HG02759 (cell line): Measurements from ENCODE around the gene DENND4C.
"Not testable (repeated sequence)": the region's sequence is repeated elsewhere in the genome, so short reads cannot be mapped to it uniquely, and the experiment has no call there.

Source experiments
- ATAC-seq: cut with Tn5 transposase; IDR thresholded peaks from one replicate; pipeline ENCODE4 v1.9.1; 2021; ENCODE audit warnings: mild to moderate bottlenecking, moderate library complexity; ENCODE audit not compliant: unreplicated experiment

DENND4C gene

DNA sequence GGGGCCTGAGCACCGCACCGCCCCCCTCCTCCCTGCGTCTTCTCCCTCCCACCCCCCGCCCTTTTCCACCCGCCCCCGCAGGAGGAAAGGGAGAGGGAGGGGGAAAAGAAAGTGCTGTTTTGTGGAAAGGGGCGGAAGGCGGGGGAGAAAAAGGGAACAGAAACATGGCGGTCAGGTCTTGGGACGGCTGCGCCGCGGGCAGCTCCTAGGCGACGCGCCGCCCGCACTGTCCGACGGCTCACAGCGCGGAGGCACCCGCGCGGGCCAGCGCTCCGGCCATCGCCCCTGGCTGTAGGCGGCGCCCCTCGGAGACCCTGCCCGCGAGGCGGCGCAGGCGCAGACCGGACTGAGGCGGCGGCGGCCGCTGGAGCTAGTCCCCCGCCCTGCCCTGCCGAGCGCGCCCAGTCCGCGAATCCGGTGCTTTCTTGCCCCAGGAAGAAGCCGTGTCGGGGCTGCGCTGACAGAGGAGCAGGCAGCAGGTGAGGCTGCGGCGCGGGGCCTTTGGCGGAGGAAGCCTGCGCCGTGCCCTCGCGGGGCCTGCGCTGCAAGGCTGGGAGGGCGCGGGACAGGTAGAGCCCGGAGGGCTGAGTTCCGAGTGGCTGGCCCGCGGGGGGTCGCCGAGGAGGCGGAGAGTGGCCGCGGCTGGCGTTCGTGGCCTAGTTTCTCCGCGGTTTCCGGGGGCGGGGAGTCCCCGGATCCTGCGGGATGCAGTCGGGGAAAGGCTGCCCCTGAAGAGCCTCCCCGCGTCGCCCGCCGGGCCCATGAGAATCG lies at the start of gene DENND4C:
Gene DENND4C, plus strand, starts transcription at position 339 of the 771 bp plus-strand sequence. CDS start 45,482 bp downstream, outside the sequence.
- ATAC-seq: peak; percentile 82

DNA sequence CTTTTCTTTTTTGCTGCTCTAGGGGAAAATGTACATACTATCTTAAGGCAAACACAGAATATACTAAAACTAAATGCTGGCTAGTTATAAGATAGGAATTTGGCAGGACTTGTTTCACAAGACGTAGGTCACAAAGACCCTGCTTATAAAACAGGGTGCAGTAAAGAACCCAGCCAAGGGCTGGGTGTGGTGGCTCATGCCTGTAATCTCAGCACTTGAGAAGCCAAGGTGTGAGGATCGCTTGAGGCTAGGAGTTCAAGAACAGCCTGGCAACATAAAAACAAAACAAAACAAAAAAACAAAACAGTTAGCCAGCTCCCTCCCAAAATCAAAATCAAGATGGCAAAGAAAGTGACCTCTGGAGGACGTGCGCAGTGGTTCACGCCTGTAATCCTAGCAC lies 49.5 kb upstream of the DENND4C start:
- ATAC-seq: no peak

DNA sequence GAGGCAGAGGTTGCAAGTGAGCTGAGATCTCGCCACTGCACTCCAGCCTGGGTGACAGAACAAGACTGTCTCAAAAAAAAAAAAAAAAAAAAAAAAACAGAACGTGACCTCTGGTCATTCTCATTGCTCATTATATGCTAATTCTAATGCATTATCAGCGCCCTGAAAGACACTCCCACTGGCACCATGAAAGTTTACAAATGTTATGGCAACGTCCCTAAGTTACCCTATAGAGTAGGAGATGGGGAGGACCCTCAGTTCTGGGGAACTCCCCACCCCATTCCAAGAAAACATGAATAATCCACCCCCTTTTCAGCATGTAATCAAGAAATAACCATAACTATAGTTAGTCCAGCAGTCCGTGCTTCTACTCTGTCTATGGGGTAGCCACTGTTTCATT lies 48.9 kb upstream of the DENND4C start:
- no peak for ATAC-seq

DNA sequence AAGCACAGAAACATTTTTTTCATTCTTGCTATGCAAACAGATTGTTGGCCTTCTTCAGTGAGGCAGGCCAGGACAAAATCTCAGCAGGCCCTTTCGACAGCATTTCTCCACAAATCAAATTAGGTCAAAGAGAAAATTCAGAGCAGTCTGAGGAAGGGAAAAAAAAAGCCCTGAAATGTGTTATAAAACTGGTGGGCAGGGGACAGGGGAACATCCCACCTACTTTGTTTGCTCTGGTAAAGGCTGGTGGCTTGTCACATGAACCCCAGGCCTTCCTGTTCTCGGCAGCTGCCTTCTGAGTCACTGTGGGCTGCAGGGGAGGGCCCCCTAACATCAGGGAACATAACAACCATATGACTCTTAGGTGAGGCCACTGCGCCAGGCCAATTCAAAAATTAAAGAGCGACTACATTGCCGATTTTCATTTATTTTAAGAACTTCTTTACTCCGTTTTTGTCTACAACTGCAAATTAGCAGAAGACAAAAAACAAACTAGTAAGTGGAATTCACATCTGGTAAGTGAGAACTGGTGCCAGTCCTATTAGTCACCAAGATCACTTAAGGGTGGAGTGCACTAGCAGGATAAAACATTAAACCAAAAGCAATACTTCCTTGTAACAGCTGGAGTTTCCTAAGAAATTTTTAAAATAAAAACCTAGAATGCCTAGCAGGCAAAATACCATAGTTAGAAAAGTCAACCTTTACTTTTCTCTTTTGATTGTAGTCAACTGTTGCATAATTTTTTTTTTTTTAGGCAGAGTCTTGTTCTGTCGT lies 46.2 kb upstream of the DENND4C start:
- ATAC-seq: peak; percentile 100

DNA sequence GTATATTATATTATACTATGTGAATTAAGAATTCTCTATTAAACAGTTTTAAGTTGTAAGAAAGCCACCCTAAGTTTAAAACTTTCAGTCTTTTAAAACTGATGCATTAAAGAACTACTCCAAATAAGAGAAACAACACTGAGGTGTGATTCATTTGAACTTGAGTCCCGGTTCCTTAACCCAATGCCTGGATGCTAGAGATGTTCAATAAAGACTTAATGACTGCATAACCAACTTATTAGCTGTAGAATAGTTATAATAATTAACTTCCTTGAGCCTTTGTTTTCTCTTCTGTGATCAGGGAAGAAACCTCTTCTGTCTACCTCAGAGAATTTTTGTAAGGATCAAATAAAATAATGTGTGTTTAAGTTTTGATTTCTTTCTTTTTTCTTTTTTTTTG lies 45.3 kb upstream of the DENND4C start:
- ATAC-seq: no peak

DNA sequence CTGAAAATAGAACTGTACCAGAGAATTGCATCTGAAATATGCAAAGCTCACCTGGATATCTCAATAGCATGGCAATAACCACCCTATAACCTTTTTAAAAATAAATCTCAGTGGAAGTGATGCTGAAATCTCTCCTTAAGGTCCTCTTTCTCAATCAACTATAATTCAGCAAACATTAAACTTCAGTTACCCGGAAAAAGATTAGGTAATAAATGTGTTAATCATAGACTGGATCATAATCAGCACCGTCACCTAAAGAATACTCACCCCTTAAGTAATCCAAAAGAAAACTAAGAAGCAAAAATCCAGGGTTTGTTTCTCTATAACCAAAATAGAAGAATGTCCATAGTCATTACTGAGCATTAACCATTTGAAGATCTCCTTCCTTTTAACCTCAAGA lies 44.3 kb upstream of the DENND4C start:
- ATAC-seq: no peak

DNA sequence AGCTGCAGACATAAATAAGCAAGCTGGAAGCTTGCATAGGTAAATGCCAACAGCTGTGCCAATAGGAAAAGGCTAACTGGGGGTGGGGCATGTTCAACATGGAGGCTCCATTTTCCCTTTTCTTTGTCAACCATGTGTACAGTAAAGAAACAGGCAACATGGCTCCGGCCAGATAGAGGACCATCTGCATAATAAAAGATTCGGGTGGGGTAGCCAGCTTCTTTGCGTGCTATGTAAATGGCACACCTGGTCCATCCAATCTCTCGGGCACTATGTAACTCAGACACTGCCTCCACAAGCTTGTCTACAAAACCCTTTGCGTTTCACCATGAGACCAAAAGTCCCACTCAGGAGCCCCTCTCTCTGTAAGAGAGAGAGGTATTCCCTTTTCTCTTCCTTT lies 41.7 kb upstream of the DENND4C start:
- no peak for ATAC-seq

DNA sequence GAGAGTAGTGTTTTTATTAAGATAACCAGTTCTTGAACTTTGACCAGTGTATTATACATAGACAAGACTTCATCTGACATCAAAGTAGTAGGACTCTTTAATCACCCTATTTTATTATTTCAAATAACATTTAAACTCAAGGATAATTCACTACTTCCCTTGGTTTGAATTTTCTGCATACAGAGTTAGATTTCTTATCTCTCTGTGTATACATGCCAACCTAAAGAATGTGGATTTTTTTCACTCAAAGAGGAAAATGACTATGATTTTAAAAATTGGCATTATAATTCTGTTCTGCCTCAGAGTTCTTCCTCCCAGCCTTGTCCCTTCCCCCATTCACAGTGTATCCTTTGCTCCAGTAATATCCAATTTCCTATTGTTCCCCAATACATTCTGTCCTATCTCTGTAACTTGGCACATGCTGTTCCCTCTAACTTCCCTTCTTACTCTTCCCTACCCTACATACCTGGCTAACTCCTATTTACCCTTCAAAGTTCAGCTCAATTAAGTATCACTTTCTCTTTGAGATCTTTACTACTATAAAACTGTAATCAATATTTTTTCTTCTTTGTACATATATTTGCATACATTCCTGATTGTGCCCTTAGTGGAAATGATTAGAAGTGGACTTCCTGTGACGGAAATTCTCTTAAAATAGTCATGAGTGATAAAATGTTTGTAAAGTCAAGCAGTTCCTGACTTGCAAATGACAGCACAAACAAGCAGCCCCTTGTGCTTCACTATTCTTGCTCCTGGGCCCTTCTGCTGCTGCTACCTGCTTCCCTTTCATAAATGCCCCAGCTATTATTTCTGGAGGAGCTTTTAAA lies 38.1 kb upstream of the DENND4C start:
- ATAC-seq: no peak

DNA sequence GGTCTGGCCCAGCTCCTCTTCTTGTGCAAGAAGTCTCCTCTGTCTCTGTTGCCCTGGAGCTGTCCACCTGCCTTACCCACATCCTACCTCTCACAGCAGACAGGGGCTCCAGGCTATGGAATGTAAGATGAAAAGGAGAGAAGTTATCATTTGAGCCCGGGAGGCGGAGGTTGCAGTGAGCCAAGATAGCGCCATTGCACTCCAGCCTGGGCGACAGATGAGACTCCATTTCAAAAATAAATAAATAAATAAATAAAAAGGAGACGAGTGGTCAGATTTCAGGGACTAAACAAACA lies 37.5 kb upstream of the DENND4C start:
- no peak for ATAC-seq

DNA sequence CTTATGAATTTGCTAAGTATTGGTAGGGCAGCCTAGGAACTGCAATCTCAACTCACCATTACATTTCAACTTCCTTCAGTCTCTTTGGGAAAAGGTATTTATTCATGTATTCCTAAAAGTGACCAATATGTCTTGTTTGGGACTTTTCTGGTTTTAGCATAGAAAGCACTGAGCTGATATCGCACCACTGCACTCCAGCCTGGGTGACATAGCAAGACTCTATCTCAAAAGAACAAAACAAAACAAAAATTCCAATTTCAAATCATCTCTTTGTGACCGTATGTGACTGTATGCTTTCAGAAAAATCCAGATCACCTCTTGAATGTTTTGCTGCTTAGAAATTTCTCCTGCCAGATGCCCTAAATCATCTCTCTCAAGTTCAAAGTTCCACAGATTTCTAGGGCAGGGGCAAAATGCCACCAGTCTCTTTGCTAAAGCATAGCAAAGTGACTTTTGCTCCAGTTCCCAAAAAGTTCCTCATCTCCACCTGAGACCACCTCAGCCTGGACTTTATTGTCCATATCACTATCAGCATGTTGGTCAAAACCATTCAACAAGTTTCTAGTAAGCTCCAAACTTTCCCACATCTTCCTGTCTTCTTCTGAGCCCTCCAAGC lies 37.0 kb upstream of the DENND4C start:
- ATAC-seq: not testable (repeated sequence)

DNA sequence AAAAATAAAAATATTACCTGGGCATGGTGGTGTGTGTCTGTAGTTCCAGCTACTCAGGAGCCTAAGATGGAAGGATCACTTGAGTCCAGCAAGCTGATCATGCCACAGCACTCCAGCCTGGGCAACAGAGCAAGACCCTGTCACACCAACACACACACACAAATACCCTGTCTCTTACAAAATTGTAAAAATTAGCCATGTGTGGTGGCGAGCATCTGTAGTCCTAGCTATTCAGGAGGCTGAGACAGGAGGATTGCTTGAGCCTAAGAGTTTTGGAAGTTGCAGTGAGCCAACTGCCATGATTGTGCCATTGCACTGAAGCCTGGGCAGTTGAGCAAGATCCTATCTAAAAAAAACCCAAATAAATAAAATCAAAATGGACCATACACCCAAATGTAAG lies 32.1 kb upstream of the DENND4C start:
- no peak for ATAC-seq

DNA sequence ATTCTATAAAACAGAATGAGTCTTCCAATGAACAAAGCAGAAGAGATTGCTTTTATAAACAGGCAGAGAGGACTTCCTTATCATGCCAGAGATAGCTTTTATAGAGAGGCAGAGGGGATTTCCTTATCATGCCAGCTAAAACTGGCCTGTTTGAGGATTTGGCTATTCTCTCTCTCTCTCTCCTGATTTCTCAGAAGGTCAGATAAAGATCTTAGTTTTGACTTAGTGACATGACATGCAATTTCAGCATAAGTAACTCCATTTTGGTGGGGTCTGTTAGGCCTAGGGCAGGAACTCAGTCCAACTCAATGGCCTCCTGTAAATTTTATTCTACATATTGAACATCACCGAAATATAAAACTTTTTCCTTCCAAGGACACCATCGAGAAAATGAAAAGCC lies 31.5 kb upstream of the DENND4C start:
- no peak for ATAC-seq

DNA sequence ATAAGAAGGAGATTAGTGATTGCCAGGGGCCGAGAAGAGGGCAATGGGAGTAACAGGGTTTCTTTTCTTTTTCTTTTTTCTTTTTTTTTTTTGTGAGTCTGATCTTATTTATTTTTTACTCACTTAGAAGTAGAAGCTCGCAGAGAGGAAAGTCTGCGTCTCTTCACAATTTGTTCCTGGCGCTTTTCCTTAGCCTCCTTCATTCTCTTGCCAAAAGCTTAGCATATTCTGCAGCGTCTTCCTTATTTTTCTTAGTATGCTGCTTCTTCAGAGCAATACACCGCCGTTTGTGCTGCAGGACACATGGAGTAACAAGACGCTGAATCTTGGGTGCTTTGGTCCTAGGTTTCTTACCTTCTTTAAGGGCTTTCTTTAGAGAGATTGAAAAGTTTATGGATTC lies 30.3 kb upstream of the DENND4C start:
- ATAC-seq: no peak

DNA sequence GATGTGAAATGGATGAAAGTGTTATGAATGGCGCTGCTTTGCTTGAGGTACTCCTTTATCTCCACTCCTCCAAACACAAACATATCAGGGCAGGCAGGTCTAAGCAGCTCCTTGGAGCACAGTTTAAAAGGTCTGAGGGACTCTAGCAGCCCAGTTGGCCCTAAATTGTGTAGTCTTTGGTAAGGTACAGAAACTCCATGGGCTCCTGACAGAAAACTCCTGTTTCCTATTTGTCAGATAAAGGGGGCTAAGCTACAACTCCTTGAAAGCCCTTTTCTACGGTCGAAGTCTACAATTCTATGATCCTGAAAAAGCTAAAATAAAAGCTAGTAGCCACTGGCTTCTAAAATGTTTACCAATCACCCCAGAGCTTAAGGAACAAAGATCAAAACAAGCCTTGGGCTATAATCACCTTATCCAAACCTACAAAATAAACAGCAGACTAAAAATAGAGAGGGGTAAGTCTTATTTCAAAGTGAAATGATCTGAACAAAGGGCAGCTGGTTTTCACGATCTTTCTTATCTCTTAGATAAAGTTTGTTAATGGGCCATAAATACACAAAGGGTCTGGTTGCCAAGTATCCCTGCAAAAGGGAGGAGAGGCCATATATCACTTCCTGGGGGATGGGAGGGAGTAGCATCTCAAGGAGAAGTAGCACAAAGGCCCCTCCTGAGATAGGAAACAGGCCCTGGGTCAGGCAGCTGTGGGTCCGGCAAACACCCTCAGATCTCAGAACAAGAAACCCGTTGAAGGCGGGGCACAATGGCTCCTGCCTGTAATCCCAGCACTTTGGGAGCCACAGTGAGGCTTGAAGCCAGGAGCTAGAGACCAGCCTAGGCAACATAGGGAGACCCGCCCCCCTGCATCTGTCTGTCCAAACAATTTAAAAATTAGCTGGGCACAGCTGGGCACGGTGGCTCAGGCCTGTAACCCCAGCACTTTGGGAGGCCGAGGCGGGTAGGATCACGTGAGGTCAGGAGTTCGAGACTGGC lies 28.3 kb upstream of the DENND4C start:
- ATAC-seq: no peak

DNA sequence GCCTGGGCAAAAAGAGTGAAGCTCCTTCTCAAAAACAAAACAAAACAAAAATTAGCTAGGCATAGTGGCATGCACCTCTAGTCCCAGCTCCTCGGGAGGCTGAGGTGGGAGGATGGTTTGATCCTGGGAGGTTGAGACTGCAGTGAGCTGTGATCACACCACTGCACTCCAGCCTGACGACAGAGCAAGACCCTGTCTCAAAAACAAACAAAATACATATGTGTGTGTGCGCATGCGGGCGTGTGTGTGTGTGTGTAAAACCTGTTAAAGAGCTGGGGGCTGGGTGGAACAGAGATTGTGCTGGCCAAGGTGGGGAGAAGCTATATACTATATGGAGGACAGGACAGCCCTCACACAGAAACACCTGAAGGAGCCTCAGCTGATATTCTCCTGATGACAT lies 27.4 kb upstream of the DENND4C start:
- ATAC-seq: no peak

DNA sequence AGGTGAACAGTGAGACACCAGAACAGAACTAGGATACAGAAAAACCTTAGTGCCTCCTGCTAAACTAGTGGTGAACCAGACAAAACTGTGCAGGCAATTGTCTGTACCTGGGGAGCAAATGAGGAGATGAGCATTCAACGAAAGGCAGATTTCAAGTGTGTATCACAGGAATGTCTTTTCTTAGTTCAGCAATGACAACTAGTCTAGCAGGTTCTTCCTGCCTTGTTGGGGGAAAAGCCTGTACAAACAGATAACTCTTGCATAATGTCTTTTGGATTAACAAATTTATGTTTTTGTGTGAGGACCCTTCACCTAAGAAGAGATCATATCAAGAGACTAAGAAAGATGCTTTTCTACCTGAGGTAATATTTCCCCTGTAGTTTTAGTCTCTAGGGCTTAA lies 21.8 kb upstream of the DENND4C start:
- ATAC-seq: no peak

DNA sequence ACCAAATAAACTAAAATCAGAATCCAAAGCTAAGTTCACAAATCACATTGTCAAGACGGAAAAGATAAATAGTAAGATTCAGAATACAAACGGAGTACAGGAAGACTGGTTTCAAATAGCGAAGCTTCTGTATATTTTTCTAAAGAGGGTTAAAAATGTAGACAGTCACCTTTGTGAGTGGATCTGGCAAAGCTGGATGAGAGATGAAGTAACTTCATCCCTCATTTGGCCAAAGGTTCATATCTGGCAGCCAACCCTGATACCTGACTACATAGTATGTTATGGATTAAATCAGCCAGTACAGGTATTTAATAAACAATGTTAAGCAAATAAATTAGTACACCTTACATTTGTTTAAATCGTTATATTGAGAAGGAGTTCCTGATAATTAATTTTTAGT lies 21.3 kb upstream of the DENND4C start:
- ATAC-seq: no peak

DNA sequence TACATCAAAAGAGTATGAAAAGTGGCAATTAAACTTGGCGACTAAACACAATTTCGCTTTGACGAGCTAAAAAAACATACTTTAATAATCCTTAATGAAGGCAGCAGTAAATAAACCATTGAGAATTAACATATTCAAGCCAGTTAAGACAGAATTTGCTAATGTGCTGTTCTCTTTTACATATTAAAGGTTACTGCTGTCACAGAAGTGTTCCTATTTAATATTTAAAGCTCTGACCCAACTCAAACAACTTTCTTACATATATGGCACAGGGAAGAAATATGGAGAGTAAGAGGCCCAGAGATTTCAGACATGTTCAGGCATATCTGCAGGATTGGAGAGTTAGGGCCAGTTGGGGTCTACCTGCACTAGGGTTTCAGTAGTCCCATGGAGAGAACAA lies 16.7 kb upstream of the DENND4C start:
- no peak for ATAC-seq

DNA sequence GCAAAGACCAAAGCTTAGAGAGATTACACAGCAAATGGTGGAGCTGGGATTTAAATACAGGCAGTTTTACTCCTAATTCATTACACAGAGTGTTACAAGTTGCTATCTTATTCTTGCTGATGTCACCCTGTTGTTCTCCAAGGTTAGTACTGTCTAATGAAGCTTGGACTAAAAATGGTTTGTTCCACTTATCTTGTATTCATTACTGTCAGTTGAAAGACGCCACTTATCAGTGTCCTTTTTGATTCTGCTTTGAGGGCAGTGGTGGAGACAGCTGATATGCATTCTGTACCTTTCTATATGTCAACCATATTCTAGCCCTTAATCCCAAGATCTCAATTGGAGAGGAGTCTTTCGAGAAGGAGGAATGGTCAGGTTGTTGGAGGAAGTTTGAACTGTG lies 14.0 kb upstream of the DENND4C start:
- ATAC-seq: no peak

DNA sequence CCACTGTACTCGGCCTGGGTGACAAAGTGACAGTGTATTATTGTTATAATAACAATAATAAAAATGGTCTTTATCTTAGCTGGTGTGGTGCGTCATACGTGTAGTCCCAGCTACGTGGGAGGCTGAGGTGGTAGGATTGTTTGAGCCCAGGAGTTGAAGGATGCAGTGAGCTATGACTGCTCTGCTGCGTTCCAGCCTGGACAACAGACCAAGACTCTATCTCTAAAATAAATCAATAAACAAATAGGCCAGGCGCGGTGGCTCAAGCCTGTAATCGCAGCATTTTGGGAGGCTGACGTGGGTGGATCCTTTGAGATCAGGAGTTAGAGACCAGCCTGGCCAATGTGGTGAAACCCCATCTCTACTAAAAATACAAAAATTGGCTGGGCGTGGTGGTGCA lies 9.2 kb upstream of the DENND4C start:
- ATAC-seq: no peak
